Measurements from ENCODE around the gene WNT4.

DNA sequence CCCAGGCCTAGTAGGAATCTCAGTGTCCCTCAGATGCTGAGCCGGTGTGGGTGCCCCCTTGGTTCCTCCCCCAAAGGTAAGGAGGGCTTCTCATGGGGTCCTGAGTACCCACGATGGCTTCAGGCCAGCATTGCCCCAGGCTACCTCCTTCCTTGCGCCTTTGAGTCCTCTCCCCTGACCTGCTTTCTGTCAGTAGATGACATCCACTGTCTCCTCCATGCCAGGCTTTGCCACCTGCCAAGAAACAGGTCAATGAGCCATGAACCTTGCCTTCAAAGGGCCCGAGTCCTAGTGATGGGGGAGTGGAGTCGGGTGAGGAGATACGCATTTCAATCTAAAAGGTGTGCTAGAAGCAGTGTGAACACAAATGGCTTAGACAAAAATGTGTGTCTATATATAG lies 15.6 kb downstream of the WNT4 start:
- TF ChIP-seq, protein P1, sequence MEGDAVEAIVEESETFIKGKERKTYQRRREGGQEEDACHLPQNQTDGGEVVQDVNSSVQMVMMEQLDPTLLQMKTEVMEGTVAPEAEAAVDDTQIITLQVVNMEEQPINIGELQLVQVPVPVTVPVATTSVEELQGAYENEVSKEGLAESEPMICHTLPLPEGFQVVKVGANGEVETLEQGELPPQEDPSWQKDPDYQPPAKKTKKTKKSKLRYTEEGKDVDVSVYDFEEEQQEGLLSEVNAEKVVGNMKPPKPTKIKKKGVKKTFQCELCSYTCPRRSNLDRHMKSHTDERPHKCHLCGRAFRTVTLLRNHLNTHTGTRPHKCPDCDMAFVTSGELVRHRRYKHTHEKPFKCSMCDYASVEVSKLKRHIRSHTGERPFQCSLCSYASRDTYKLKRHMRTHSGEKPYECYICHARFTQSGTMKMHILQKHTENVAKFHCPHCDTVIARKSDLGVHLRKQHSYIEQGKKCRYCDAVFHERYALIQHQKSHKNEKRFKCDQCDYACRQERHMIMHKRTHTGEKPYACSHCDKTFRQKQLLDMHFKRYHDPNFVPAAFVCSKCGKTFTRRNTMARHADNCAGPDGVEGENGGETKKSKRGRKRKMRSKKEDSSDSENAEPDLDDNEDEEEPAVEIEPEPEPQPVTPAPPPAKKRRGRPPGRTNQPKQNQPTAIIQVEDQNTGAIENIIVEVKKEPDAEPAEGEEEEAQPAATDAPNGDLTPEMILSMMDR (IDR thresholded peaks at IDR 0.05; ENCODE audit: low read depth, low read length, poor library complexity, severe bottlenecking) = no peak
- no peak for TF ChIP-seq EZH2phosphoT487 (IDR thresholded peaks at IDR 0.05; ENCODE audit: borderline replicate concordance, low read length)

Measured in DOHH2 (cell line).